WTC11 (cell line): Measurements from ENCODE around the gene SLC7A8. TPM values are rescaled to one million over a fixed set of nuclear protein-coding genes. Genes with fewer than 3 reads are reported as not detected.

Source experiments
- ATAC-seq: fragments of 200-7000 bp; cut with Tn5 transposase; 2 replicates; pipeline ENCODE4 v1.10.0; 2021; ENCODE audit warnings: mild to moderate bottlenecking, moderate library complexity
- CTCF ChIA-PET: fragments of 300-600 bp; sonication (Branson Sonifier 250); formaldehyde crosslinking; loops from one replicate; lab custom pipeline; 2021; ENCODE audit warnings: antibody characterized with exemption; lab: Charles Lee
- POLR2A ChIA-PET: fragments of 350-600 bp; sonication (Branson Sonifier 250); formaldehyde crosslinking; loops from one replicate; lab custom pipeline; 2021; ENCODE audit warnings: antibody characterized with exemption; lab: Charles Lee
- DNase-seq: peaks from one replicate; pipeline ENCODE4 v3.0.0; 2021; ENCODE audit warnings: low spot score
- H3K27ac Mint-ChIP-seq: 2 replicates; pipeline ENCODE4 v1.8.0; 2021; ENCODE audit warnings: mixed read lengths
- H3K27me3 Mint-ChIP-seq: 2 replicates; pipeline ENCODE4 v1.8.0; 2021; ENCODE audit warnings: low read depth, mild to moderate bottlenecking, moderate library complexity, mixed read lengths
- H3K36me3 Mint-ChIP-seq: 2 replicates; pipeline ENCODE4 v1.8.0; 2021; ENCODE audit warnings: mixed read lengths
- H3K4me1 Mint-ChIP-seq: 2 replicates; pipeline ENCODE4 v1.8.0; 2022; ENCODE audit warnings: mixed read lengths
- H3K4me3 Mint-ChIP-seq: 2 replicates; pipeline ENCODE4 v1.8.0; 2021; ENCODE audit warnings: mild to moderate bottlenecking, moderate library complexity, mixed read lengths
- H3K9me3 Mint-ChIP-seq: 2 replicates; pipeline ENCODE4 v1.8.0; 2021; ENCODE audit warnings: mixed read lengths
- ATF1 ChIP-seq: sonication (generic); formaldehyde crosslinking; IDR thresholded peaks from 2 replicates; pipeline ENCODE4 v1.8.1; 2023; ENCODE audit warnings: mild to moderate bottlenecking, moderate library complexity, missing genetic modification reagents
- ATF2 ChIP-seq: sonication (generic); formaldehyde crosslinking; IDR thresholded peaks from 2 replicates; pipeline ENCODE4 v1.8.1; 2022; ENCODE audit warnings: low read depth, missing genetic modification reagents, borderline replicate concordance
- CREM ChIP-seq: sonication (generic); formaldehyde crosslinking; IDR thresholded peaks from 2 replicates; pipeline ENCODE4 v1.8.1; 2022; ENCODE audit warnings: mild to moderate bottlenecking, missing genetic modification reagents, moderate library complexity
- E2F5 ChIP-seq: sonication (generic); formaldehyde crosslinking; IDR thresholded peaks from 2 replicates; pipeline ENCODE4 v1.8.1; 2022; ENCODE audit warnings: mild to moderate bottlenecking, moderate library complexity, missing genetic modification reagents
- IRF1 ChIP-seq: sonication (generic); formaldehyde crosslinking; IDR thresholded peaks from 2 replicates; pipeline ENCODE4 v1.8.0; 2023; ENCODE audit warnings: missing genetic modification reagents
- MYBL2 ChIP-seq: sonication (generic); formaldehyde crosslinking; IDR thresholded peaks from 2 replicates; pipeline ENCODE4 v1.8.1; 2023; ENCODE audit warnings: mild to moderate bottlenecking, moderate library complexity, missing genetic modification reagents
- NFYB ChIP-seq: sonication (generic); formaldehyde crosslinking; conservative IDR thresholded peaks from 2 replicates; pipeline ENCODE4 v1.8.0; 2022; ENCODE audit warnings: low read depth, missing genetic modification reagents
- RORB ChIP-seq: fragments of 250-450 bp; sonication (Bioruptor Pico); IDR thresholded peaks from 2 replicates; pipeline ENCODE4 v1.9.0; 2021; ENCODE audit warnings: mild to moderate bottlenecking
- STAT6 ChIP-seq: sonication (generic); formaldehyde crosslinking; conservative IDR thresholded peaks from 2 replicates; pipeline ENCODE4 v1.8.1; 2023; ENCODE audit warnings: mild to moderate bottlenecking, low read depth, missing genetic modification reagents, moderate library complexity
- TEAD4 ChIP-seq: sonication (generic); formaldehyde crosslinking; IDR thresholded peaks from 2 replicates; pipeline ENCODE4 v1.8.0; 2022; ENCODE audit warnings: mild to moderate bottlenecking, missing genetic modification reagents
- ZBTB43 ChIP-seq: sonication (generic); formaldehyde crosslinking; IDR thresholded peaks from 2 replicates; pipeline ENCODE4 v1.8.1; 2023; ENCODE audit warnings: mild to moderate bottlenecking, missing genetic modification reagents
- ZNF317 ChIP-seq: sonication (generic); formaldehyde crosslinking; IDR thresholded peaks from 2 replicates; pipeline ENCODE4 v1.8.1; 2023; ENCODE audit warnings: low read depth, mild to moderate bottlenecking, moderate library complexity, missing genetic modification reagents, borderline replicate concordance
- ZNF396 ChIP-seq: fragments of 250-450 bp; sonication (Bioruptor Pico); IDR thresholded peaks from 2 replicates; pipeline ENCODE4 v1.8.0; 2021; ENCODE audit warnings: mild to moderate bottlenecking, moderate library complexity, borderline replicate concordance
- total RNA-seq: library from RNA; stranded (reverse); gene quantifications from 3 replicates; pipeline ENCODE4 v1.2.3, GENCODE V29; 2021
- TF ChIP-seq, protein P1 (sequence below): sonication (generic); formaldehyde crosslinking; IDR thresholded peaks from 2 replicates; pipeline ENCODE4 v1.8.0; 2022; ENCODE audit warnings: mild to moderate bottlenecking, missing genetic modification reagents
- TF ChIP-seq, protein P2 (sequence below): fragments of 250-450 bp; sonication (Bioruptor Pico); IDR thresholded peaks from 2 replicates; pipeline ENCODE4 v1.9.0; 2021; ENCODE audit warnings: moderate library complexity, mild to moderate bottlenecking, inconsistent platforms, borderline replicate concordance
- TF ChIP-seq, protein P3 (sequence below): fragments of 250-450 bp; sonication (Bioruptor Pico); conservative IDR thresholded peaks from 2 replicates; pipeline ENCODE4 v1.9.0; 2021; ENCODE audit warnings: mild to moderate bottlenecking
- TF ChIP-seq, protein P4 (sequence below): sonication (generic); formaldehyde crosslinking; IDR thresholded peaks from 2 replicates; pipeline ENCODE4 v1.8.0; 2023; ENCODE audit warnings: missing genetic modification reagents, mild to moderate bottlenecking, borderline replicate concordance

SLC7A8 gene
- total RNA-seq, 1 experiment from 2014 or later, result 207 TPM

DNA sequence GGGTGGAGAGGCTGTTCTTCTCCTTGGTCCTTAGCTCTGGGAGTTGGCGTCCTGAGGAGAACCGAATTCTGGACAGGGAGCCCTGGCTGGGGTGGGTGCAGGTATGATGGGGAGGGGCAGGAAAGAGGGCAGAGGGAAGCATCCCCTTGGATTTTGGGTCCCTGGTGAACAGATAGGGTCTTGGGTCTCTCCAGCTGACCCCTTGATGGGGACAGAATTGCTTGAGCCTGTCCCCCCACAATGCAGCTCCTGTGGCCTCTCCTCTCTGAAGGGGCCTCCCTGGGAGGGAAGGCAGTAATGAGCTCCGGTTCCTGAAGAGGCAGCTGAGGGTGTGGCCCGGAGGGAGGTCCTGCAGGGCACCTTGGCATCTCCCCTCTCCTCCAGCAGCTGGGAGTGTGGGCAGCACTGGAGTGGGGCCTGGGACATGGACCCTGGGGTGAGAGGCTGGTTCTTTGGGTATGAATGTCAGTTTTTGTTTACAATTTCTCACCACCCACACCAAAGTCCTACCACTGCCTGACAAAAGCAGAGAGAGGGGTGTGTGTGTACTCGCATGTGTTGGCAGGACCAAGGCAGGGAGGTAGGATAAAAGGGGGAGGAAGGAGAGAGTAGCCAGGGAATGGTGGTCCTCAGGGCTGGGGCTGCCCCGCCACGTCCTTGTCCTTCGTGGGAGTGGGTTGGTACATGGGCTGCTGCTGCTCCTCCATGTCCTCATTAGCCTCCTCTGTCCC, 56.7 kb downstream of the SLC7A8 start (continued):
- TF ChIP-seq, protein P1, sequence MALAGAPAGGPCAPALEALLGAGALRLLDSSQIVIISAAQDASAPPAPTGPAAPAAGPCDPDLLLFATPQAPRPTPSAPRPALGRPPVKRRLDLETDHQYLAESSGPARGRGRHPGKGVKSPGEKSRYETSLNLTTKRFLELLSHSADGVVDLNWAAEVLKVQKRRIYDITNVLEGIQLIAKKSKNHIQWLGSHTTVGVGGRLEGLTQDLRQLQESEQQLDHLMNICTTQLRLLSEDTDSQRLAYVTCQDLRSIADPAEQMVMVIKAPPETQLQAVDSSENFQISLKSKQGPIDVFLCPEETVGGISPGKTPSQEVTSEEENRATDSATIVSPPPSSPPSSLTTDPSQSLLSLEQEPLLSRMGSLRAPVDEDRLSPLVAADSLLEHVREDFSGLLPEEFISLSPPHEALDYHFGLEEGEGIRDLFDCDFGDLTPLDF (CRISPR knock-in tag), result no peak

GRCh38 chr14:23125933-23126524, 57.4 kb downstream of the SLC7A8 start:
- ChIA-PET CTCF (interaction anchor here (0.6 to 1.8 kb wide), 8 partner anchors 19 to 200 kb away, joined by 3 to 10 read pairs (median 4); partner anchors contain the start of genes ACIN1 and C14orf119), POLR2A (interaction anchor here (0.9 kb wide), 1 partner anchor 31 kb away, joined by 3 read pairs; the partner anchor contains the start of gene ACIN1)
- ATAC-seq, result peak; percentile 63
- H3K9me3 Mint-ChIP-seq, result no peaks in the 10 kb centered on the region
- peaks cover 47% of the 10 kb centered on the region for H3K4me1 Mint-ChIP-seq
- no peak overlapping the region for H3K4me3 Mint-ChIP-seq
- peak overlapping the region; percentile 43 for H3K27ac Mint-ChIP-seq
- H3K27me3 Mint-ChIP-seq, result no peaks in the 10 kb centered on the region
- DNase-seq, result peak; percentile 38
- peaks cover 34% of the 10 kb centered on the region for H3K36me3 Mint-ChIP-seq
- TF ChIP-seq CREM (no peak), ATF2 (CRISPR knock-in tag) (no peak), IRF1 (no peak), ATF1 (CRISPR knock-in tag) (no peak), STAT6 (CRISPR knock-in tag) (no peak), ZBTB43 (CRISPR knock-in tag) (no peak), NFYB (CRISPR knock-in tag) (no peak), RORB (CRISPR knock-in tag) (no peak), TEAD4 (CRISPR knock-in tag) (no peak), ZNF317 (CRISPR knock-in tag) (no peak), MYBL2 (CRISPR knock-in tag) (no peak), E2F5 (no peak), ZNF396 (CRISPR knock-in tag) (no peak)
- TF ChIP-seq, protein P2, sequence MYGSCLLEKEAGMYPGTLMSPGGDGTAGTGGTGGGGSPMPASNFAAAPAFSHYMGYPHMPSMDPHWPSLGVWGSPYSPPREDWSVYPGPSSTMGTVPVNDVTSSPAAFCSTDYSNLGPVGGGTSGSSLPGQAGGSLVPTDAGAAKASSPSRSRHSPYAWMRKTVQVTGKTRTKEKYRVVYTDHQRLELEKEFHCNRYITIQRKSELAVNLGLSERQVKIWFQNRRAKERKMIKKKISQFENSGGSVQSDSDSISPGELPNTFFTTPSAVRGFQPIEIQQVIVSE, result no peak
- TF ChIP-seq, protein P3, sequence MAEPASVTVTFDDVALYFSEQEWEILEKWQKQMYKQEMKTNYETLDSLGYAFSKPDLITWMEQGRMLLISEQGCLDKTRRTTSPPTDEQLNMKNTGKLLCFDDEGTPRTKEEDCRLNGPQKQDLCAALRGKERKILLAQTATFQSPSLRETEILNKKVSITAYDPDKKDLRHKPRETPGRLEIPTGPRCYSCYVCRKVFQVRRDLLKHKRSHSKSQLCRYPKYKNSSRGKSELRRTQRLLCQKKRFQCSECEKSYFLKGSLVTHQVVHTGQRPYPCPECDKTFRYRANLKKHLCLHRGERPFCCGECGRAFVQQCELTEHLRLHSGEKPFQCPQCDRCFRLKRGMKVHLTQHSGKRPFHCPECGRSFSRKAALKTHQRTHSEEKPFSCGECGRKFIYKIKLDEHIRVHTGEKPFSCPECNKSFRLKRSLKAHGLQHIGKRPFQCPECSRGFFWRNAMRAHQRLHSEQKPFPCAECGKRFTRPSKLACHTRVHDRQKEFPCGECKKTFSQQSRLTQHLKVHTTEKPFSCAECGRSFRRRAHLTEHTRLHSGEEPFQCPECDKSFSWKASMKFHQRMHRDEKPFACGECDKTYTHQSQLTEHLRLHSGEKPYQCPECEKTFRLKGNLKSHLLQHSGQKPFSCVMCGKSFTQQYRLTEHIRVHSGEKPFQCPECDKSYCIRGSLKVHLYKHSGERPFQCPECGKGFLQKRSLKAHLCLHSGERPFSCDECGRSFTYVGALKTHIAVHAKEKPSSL (CRISPR knock-in tag), result no peak
- TF ChIP-seq, protein P4, sequence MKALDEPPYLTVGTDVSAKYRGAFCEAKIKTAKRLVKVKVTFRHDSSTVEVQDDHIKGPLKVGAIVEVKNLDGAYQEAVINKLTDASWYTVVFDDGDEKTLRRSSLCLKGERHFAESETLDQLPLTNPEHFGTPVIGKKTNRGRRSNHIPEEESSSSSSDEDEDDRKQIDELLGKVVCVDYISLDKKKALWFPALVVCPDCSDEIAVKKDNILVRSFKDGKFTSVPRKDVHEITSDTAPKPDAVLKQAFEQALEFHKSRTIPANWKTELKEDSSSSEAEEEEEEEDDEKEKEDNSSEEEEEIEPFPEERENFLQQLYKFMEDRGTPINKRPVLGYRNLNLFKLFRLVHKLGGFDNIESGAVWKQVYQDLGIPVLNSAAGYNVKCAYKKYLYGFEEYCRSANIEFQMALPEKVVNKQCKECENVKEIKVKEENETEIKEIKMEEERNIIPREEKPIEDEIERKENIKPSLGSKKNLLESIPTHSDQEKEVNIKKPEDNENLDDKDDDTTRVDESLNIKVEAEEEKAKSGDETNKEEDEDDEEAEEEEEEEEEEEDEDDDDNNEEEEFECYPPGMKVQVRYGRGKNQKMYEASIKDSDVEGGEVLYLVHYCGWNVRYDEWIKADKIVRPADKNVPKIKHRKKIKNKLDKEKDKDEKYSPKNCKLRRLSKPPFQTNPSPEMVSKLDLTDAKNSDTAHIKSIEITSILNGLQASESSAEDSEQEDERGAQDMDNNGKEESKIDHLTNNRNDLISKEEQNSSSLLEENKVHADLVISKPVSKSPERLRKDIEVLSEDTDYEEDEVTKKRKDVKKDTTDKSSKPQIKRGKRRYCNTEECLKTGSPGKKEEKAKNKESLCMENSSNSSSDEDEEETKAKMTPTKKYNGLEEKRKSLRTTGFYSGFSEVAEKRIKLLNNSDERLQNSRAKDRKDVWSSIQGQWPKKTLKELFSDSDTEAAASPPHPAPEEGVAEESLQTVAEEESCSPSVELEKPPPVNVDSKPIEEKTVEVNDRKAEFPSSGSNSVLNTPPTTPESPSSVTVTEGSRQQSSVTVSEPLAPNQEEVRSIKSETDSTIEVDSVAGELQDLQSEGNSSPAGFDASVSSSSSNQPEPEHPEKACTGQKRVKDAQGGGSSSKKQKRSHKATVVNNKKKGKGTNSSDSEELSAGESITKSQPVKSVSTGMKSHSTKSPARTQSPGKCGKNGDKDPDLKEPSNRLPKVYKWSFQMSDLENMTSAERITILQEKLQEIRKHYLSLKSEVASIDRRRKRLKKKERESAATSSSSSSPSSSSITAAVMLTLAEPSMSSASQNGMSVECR (CRISPR knock-in tag), result no peak
